K562 (cell line): ENCODE measurements around the gene DHRS13. TPM values are rescaled to one million over a fixed set of nuclear protein-coding genes. Genes with fewer than 3 reads are reported as not detected.

ENCODE experiments used
- FOXK2 ChIP-seq, 2 experiments: fragments of 450-650 bp; IDR thresholded peaks in 1 of 2; conservative IDR thresholded peaks in 1 of 2; 2 replicates each; pipeline ENCODE4 v1.6.1; 2016; ENCODE audit warnings: low read depth in 2 of 2, mild to moderate bottlenecking in 1 of 2
- KAT2B ChIP-seq: IDR thresholded peaks from one replicate; pipeline ENCODE4 v1.6.1; 2012; ENCODE audit warnings: low read depth, mild to moderate bottlenecking, control low read depth, inconsistent platforms, low read length, moderate library complexity
- MCM2 ChIP-seq: fragments of 450-650 bp; IDR thresholded peaks from 2 replicates; pipeline ENCODE4 v1.6.1; 2017; ENCODE audit warnings: low read depth, mild to moderate bottlenecking
- NBN ChIP-seq: fragments of 450-650 bp; IDR thresholded peaks from 2 replicates; pipeline ENCODE4 v1.6.1; 2016; ENCODE audit warnings: low read depth, mild to moderate bottlenecking
- POLR2AphosphoS5 ChIP-seq: IDR thresholded peaks from 2 replicates; pipeline ENCODE4 v1.6.1; 2011; ENCODE audit warnings: mild to moderate bottlenecking, low read depth, low read length, moderate library complexity; ENCODE audit not compliant: control insufficient read depth, insufficient read depth
- POLR2H ChIP-seq: IDR thresholded peaks from 2 replicates; pipeline ENCODE4 v1.6.1; 2016; ENCODE audit warnings: missing genetic modification characterization, low read depth, mild to moderate bottlenecking, control low read depth, missing compliant biosample characterization, moderate library complexity
- ZBTB8A ChIP-seq: fragments of 450-650 bp; IDR thresholded peaks from 2 replicates; pipeline ENCODE4 v1.6.1; 2018; ENCODE audit warnings: mild to moderate bottlenecking, moderate library complexity; ENCODE audit not compliant: partially characterized antibody
- ZNF217 ChIP-seq: sonication (generic); formaldehyde crosslinking; IDR thresholded peaks from 2 replicates; pipeline ENCODE4 v1.8.0; 2022; ENCODE audit warnings: mild to moderate bottlenecking, missing genetic modification reagents
- ZNF224 ChIP-seq: sonication (generic); formaldehyde crosslinking; IDR thresholded peaks from 2 replicates; pipeline ENCODE4 v1.8.0; 2022; ENCODE audit warnings: mild to moderate bottlenecking, missing genetic modification reagents
- ZNF253 ChIP-seq: fragments of 250-450 bp; sonication (Bioruptor Pico); conservative IDR thresholded peaks from 2 replicates; pipeline ENCODE4 v1.6.1; 2021; ENCODE audit warnings: mild to moderate bottlenecking
- ZNF354B ChIP-seq: fragments of 250-450 bp; sonication (Bioruptor Pico); IDR thresholded peaks from 2 replicates; pipeline ENCODE4 v1.4.0; 2020
- ZNF551 ChIP-seq: fragments of 250-450 bp; sonication (Bioruptor Pico); IDR thresholded peaks from 2 replicates; pipeline ENCODE4 v1.5.0; 2021; ENCODE audit warnings: mild to moderate bottlenecking, moderate library complexity
- polyA plus RNA-seq, 8 experiments: library from polyadenylated mRNA; depleted of rRNA in 4 of 8; stranded (reverse) in 5 of 8; unstranded in 3 of 8; fragments of >200 nt; fragmentation: Nextera tagmentation in 2 of 8; fragmentation: Illumina TruSeq in 1 of 8; extraction: Ambion mirVana in 2 of 8; extraction: Trizol in 1 of 8; gene quantifications; 2 replicates each; pipeline versions ENCODE4 v1.2.1 to v1.2.3, GENCODE V29; 2011 to 2014; ENCODE audit warnings: inconsistent platforms in 1 of 8, missing spikeins in 1 of 8
- total RNA-seq, 7 experiments: library from RNA; depleted of rRNA in 6 of 7; stranded (reverse); fragments of >200 nt in 6 of 7; fragmentation: Illumina TruSeq in 2 of 7; extraction: Trizol in 2 of 7; gene quantifications; 2 replicates each; pipeline versions ENCODE4 v1.2.1 to v1.2.3, GENCODE V29; 2011 to 2021; ENCODE audit warnings: low replicate concordance in 1 of 7
- TF ChIP-seq, protein P1 (sequence below): sonication (generic); formaldehyde crosslinking; IDR thresholded peaks from 2 replicates; pipeline ENCODE4 v1.8.0; 2023; ENCODE audit warnings: missing genetic modification reagents, mild to moderate bottlenecking, borderline replicate concordance
- TF ChIP-seq, protein P2 (sequence below): fragments of 450-650 bp; IDR thresholded peaks from 2 replicates; pipeline ENCODE4 v1.6.1; 2018; ENCODE audit not compliant: partially characterized antibody
- TF ChIP-seq, protein P3 (sequence below): IDR thresholded peaks from 2 replicates; pipeline ENCODE4 v1.6.1; 2011; ENCODE audit not compliant: insufficient read length; ENCODE audit errors: extremely low read depth
- TF ChIP-seq, protein P4 (sequence below): fragments of 250-450 bp; sonication (Bioruptor Pico); IDR thresholded peaks from 2 replicates; pipeline ENCODE4 v1.8.0; 2021; ENCODE audit warnings: moderate library complexity, mild to moderate bottlenecking, inconsistent platforms

Gene DHRS13
- total and polyA plus RNA-seq, 9 of the 15 experiments (the other 6 are each of a cell fraction or from before 2014, with no cell fraction given): 0.32 to 52.3 (median 34.3) TPM; not detected in 1

DNA sequence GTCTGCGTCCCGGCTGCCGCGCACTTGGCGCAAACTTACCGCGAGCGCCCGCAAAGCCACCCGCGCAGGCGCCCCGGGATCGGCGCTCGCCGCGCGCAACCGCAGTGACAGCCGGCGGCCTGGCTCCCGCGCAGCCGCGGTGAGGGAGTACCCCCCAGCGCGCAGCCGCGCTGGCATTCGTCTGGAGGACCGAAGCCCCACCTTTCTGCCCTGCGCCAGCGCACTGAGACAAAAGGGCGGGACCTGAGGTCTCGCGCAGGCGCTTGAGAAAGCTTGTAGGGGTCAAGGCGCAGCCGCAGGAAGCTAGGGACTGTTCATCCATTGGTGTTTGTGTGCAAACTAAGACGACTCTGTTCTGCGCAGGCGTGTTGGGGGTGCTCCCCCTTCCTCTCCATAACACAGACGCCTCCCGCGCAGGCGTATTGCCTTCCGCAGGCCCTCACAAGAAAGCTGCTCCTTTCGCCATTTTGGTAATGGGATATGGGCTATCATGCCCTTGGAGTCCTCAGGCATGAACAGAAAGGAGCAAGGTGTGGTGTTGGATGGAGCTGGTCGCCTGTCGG is 48.6 kb upstream of the DHRS13 start, which contains the start of gene PHF12 (continued):
- TF ChIP-seq, protein P1, sequence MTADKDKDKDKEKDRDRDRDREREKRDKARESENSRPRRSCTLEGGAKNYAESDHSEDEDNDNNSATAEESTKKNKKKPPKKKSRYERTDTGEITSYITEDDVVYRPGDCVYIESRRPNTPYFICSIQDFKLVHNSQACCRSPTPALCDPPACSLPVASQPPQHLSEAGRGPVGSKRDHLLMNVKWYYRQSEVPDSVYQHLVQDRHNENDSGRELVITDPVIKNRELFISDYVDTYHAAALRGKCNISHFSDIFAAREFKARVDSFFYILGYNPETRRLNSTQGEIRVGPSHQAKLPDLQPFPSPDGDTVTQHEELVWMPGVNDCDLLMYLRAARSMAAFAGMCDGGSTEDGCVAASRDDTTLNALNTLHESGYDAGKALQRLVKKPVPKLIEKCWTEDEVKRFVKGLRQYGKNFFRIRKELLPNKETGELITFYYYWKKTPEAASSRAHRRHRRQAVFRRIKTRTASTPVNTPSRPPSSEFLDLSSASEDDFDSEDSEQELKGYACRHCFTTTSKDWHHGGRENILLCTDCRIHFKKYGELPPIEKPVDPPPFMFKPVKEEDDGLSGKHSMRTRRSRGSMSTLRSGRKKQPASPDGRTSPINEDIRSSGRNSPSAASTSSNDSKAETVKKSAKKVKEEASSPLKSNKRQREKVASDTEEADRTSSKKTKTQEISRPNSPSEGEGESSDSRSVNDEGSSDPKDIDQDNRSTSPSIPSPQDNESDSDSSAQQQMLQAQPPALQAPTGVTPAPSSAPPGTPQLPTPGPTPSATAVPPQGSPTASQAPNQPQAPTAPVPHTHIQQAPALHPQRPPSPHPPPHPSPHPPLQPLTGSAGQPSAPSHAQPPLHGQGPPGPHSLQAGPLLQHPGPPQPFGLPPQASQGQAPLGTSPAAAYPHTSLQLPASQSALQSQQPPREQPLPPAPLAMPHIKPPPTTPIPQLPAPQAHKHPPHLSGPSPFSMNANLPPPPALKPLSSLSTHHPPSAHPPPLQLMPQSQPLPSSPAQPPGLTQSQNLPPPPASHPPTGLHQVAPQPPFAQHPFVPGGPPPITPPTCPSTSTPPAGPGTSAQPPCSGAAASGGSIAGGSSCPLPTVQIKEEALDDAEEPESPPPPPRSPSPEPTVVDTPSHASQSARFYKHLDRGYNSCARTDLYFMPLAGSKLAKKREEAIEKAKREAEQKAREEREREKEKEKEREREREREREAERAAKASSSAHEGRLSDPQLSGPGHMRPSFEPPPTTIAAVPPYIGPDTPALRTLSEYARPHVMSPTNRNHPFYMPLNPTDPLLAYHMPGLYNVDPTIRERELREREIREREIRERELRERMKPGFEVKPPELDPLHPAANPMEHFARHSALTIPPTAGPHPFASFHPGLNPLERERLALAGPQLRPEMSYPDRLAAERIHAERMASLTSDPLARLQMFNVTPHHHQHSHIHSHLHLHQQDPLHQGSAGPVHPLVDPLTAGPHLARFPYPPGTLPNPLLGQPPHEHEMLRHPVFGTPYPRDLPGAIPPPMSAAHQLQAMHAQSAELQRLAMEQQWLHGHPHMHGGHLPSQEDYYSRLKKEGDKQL (CRISPR knock-in tag): no peak
- TF ChIP-seq ZNF253 (no peak), NBN (no peak), ZNF354B (CRISPR knock-in tag) (no peak), MCM2 (no peak), ZNF224 (CRISPR knock-in tag) (no peak), ZNF551 (CRISPR knock-in tag) (no peak), FOXK2 (conservative IDR thresholded peaks at IDR 0.05 in 1 of 2, IDR thresholded peaks at IDR 0.05 in 1 of 2; ENCODE audit: low read depth in 2 of 2) (peak; percentile 55 to 73; a peak in 3 of 4 replicates), POLR2H (no peak; the same call in 1 of the 2 replicates), POLR2AphosphoS5 (no peak; the same call in none of the 2 replicates), KAT2B (no peak), ZNF217 (CRISPR knock-in tag) (no peak), ZBTB8A (no peak)
- TF ChIP-seq, protein P2, sequence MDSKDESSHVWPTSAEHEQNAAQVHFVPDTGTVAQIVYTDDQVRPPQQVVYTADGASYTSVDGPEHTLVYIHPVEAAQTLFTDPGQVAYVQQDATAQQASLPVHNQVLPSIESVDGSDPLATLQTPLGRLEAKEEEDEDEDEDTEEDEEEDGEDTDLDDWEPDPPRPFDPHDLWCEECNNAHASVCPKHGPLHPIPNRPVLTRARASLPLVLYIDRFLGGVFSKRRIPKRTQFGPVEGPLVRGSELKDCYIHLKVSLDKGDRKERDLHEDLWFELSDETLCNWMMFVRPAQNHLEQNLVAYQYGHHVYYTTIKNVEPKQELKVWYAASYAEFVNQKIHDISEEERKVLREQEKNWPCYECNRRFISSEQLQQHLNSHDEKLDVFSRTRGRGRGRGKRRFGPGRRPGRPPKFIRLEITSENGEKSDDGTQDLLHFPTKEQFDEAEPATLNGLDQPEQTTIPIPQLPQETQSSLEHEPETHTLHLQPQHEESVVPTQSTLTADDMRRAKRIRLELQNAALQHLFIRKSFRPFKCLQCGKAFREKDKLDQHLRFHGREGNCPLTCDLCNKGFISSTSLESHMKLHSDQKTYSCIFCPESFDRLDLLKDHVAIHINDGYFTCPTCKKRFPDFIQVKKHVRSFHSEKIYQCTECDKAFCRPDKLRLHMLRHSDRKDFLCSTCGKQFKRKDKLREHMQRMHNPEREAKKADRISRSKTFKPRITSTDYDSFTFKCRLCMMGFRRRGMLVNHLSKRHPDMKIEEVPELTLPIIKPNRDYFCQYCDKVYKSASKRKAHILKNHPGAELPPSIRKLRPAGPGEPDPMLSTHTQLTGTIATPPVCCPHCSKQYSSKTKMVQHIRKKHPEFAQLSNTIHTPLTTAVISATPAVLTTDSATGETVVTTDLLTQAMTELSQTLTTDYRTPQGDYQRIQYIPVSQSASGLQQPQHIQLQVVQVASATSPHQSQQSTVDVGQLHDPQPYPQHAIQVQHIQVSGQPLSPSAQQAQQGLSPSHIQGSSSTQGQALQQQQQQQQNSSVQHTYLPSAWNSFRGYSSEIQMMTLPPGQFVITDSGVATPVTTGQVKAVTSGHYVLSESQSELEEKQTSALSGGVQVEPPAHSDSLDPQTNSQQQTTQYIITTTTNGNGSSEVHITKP: no peak
- TF ChIP-seq, protein P3, sequence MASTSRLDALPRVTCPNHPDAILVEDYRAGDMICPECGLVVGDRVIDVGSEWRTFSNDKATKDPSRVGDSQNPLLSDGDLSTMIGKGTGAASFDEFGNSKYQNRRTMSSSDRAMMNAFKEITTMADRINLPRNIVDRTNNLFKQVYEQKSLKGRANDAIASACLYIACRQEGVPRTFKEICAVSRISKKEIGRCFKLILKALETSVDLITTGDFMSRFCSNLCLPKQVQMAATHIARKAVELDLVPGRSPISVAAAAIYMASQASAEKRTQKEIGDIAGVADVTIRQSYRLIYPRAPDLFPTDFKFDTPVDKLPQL: no peak
- TF ChIP-seq, protein P4, sequence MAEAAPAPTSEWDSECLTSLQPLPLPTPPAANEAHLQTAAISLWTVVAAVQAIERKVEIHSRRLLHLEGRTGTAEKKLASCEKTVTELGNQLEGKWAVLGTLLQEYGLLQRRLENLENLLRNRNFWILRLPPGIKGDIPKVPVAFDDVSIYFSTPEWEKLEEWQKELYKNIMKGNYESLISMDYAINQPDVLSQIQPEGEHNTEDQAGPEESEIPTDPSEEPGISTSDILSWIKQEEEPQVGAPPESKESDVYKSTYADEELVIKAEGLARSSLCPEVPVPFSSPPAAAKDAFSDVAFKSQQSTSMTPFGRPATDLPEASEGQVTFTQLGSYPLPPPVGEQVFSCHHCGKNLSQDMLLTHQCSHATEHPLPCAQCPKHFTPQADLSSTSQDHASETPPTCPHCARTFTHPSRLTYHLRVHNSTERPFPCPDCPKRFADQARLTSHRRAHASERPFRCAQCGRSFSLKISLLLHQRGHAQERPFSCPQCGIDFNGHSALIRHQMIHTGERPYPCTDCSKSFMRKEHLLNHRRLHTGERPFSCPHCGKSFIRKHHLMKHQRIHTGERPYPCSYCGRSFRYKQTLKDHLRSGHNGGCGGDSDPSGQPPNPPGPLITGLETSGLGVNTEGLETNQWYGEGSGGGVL (CRISPR knock-in tag): no peak
